ENCODE results near the gene KRT71. TPM values are rescaled to one million over a fixed set of nuclear protein-coding genes. Genes with fewer than 3 reads are reported as not detected.

The KRT71 gene
- total RNA-seq = not detected in 2 replicates
- long read RNA-seq = 0 reads

GRCh38 chr12:52552681-52553195 is at the start of gene KRT71:
Gene KRT71, minus strand, starts transcription at chr12:52553145. Its CDS starts 68 bp downstream, at chr12:52553077.
- DNase-seq (ENCODE audit: low spot score, unreplicated experiment) = no peak
- Mint-ChIP-seq H3K4me3 (ENCODE audit: low read depth) (no peak within 1 kb of the TSS), H3K36me3 (ENCODE audit: insufficient read depth) (no peaks in the 10 kb centered on the region), H3K9me3 (ENCODE audit: low read depth) (no peaks in the 10 kb centered on the region), H3K27ac (no peak within 1 kb of the TSS), H3K27me3 (peaks cover 55% of the 10 kb centered on the region), H3K4me1 (ENCODE audit: low read depth) (no peaks in the 10 kb centered on the region)
- no peak for TF ChIP-seq CTCF (IDR thresholded peaks at IDR 0.05; ENCODE audit: unreplicated experiment)

DNA sequence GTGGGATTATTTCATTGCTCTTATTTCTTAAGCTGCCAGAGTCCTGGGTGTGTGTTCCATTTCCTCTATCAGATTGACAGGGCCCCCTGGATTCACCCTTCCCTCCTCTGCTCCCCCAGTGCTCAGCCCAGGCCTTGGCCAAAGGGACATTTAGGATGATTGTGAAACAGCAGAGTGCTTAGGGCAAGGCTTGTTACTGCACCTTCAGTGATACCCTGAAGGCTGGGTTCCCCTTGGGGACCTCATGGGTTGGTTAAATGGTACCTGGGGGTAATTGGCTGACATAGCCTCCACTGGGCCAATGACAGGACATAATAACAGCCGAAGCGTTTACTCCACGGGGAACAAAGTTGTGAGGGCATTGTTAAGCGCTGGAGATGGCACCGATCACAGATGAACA is 49.6 kb upstream of the KRT71 start:
- H3K4me1 Mint-ChIP-seq (ENCODE audit: low read depth) = no peaks in the 10 kb centered on the region
- H3K4me3 Mint-ChIP-seq (ENCODE audit: low read depth) = no peak overlapping the region
- DNase-seq (ENCODE audit: low spot score, unreplicated experiment) = no peak
- peaks cover 66% of the 10 kb centered on the region for H3K27me3 Mint-ChIP-seq
- no peaks in the 10 kb centered on the region for H3K36me3 Mint-ChIP-seq (ENCODE audit: insufficient read depth)
- no peak for TF ChIP-seq CTCF (IDR thresholded peaks at IDR 0.05; ENCODE audit: unreplicated experiment)
- H3K9me3 Mint-ChIP-seq (ENCODE audit: low read depth) = no peaks in the 10 kb centered on the region
- no peak overlapping the region for H3K27ac Mint-ChIP-seq

DNA sequence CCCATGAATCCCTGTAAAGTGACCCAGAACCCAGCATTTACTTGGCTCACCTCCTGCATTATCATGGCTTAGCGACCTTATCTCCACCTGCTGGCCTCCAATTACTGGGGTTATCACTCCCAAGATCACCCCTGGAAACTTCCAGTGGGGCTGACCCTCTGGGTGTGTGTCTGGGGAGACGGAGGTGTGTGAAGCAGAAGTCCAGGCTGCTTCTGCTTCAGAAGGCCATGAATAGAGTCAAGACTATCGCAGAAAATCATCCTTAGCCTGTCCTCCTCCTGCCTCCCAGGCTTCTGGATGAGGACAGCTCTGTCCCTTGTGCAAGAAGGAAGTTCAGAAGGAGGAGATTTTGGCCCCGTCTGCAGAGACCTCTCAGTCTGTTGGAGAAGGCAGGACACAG is 48.7 kb upstream of the KRT71 start:
- no peak for DNase-seq (ENCODE audit: low spot score, unreplicated experiment)
- Mint-ChIP-seq H3K4me1 (ENCODE audit: low read depth) (no peaks in the 10 kb centered on the region), H3K4me3 (ENCODE audit: low read depth) (no peak overlapping the region), H3K27me3 (peaks cover 63% of the 10 kb centered on the region), H3K9me3 (ENCODE audit: low read depth) (no peaks in the 10 kb centered on the region), H3K36me3 (ENCODE audit: insufficient read depth) (no peaks in the 10 kb centered on the region), H3K27ac (no peak overlapping the region)
- TF ChIP-seq CTCF (IDR thresholded peaks at IDR 0.05; ENCODE audit: unreplicated experiment) = no peak

DNA sequence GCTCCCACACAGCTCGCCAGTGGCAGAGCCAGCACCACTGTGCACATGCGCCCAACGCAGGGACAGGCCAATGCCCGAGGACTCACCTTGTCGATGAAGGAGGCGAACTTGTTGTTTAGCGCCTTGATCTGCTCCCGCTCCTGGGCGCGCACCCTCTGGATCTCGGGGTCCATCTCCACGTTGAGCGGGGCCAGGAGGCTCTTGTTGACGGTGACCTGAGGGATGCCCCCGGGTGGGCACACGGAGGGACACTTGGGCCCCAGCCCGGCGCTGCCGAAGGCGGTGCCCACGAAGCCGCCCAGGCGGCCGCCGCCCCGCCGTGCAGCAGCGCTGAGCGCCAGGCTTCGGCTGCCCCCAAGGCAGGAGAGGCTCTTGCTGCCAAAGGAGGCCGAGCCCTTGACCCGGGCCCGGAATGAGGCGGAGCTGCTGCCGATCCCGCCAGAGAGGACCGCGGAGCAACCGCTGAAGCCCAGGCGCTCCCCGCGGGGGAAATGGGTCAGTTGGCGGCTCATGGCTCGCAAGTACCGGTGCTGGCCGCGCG is 48.1 kb upstream of the KRT71 start, which contains the start of gene KRT72:
Gene KRT72 (minus strand): TSS at position 523 of the 541 bp plus-strand sequence. CDS start 11 bp downstream, at position 512.
- no peaks in the 10 kb centered on the region for H3K9me3 Mint-ChIP-seq (ENCODE audit: low read depth)
- no peak for TF ChIP-seq CTCF (IDR thresholded peaks at IDR 0.05; ENCODE audit: unreplicated experiment)
- peaks cover 62% of the 10 kb centered on the region for H3K27me3 Mint-ChIP-seq
- DNase-seq (ENCODE audit: low spot score, unreplicated experiment) = no peak
- H3K4me1 Mint-ChIP-seq (ENCODE audit: low read depth) = peaks cover 1% of the 10 kb centered on the region
- no peak within 1 kb of the TSS for H3K4me3 Mint-ChIP-seq (ENCODE audit: low read depth)
- no peak within 1 kb of the TSS for H3K27ac Mint-ChIP-seq
- H3K36me3 Mint-ChIP-seq (ENCODE audit: insufficient read depth) = no peaks in the 10 kb centered on the region

DNA sequence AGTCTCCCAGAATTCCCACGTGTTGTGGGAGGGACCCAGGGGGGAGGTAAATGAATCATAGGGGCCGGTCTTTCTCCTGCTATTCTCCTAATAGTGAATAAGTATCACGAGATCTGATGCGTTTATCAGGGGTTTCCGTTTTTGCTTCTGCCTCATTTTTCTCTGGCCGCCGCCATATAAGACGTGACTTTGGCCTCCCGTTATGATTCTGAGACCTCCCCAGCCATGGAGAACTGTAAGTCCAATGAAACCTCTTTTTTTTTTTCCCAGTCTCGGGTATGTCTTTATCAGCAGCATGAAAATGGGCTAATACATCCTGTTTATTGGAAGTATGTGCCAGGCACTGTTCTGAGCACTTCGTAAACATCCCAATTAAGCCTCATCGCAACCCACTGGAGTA is 47.5 kb upstream of the KRT71 start:
- H3K36me3 Mint-ChIP-seq (ENCODE audit: insufficient read depth) = no peaks in the 10 kb centered on the region
- H3K4me1 Mint-ChIP-seq (ENCODE audit: low read depth) = peaks cover 5% of the 10 kb centered on the region
- no peak overlapping the region for H3K27ac Mint-ChIP-seq
- no peak overlapping the region for H3K4me3 Mint-ChIP-seq (ENCODE audit: low read depth)
- no peak for DNase-seq (ENCODE audit: low spot score, unreplicated experiment)
- H3K9me3 Mint-ChIP-seq (ENCODE audit: low read depth) = no peaks in the 10 kb centered on the region
- no peak for TF ChIP-seq CTCF (IDR thresholded peaks at IDR 0.05; ENCODE audit: unreplicated experiment)
- peaks cover 57% of the 10 kb centered on the region for H3K27me3 Mint-ChIP-seq

All from progenitor cell of endocrine pancreas (in vitro differentiated cells).